Measurements from ENCODE around the gene TARBP2.

DNA sequence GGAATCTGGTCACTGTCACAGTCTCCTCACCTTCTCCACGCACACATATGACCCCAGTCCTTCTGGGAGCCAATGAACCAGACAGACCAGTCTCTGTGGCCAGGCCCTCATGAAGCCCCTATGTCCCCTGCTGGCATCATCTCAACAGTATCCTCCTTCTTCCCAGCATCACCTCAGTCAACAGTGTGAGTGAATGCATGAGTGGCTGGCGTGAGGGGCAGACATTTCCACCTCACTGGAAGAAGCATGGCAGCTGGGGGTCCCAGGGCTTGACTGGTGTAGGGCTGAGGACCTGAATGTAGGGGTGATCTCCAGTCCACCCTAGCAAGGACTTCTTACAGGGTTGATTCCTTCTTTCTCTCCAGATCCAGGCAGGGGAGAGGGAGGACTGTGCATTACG lies 3.6 kb upstream of the TARBP2 start:
- TF ChIP-seq, protein P1, sequence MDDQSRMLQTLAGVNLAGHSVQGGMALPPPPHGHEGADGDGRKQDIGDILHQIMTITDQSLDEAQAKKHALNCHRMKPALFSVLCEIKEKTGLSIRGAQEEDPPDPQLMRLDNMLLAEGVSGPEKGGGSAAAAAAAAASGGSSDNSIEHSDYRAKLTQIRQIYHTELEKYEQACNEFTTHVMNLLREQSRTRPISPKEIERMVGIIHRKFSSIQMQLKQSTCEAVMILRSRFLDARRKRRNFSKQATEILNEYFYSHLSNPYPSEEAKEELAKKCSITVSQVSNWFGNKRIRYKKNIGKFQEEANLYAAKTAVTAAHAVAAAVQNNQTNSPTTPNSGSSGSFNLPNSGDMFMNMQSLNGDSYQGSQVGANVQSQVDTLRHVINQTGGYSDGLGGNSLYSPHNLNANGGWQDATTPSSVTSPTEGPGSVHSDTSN (IDR thresholded peaks at IDR 0.05): no peak
- TF ChIP-seq TAF1 (IDR thresholded peaks at IDR 0.05; ENCODE audit: borderline replicate concordance, low read depth, low read length) (no peak), RFX5 (IDR thresholded peaks at IDR 0.05; ENCODE audit: low read length) (no peak), NFIC (IDR thresholded peaks at IDR 0.05; ENCODE audit: borderline replicate concordance) (no peak), POLR2AphosphoS5 (IDR thresholded peaks at IDR 0.05; ENCODE audit: low read depth, low read length) (no peak), SIN3A (IDR thresholded peaks at IDR 0.05; ENCODE audit: borderline replicate concordance, low read depth, low read length) (no peak), ELF1 (IDR thresholded peaks at IDR 0.05) (no peak), JUND (IDR thresholded peaks at IDR 0.05) (no peak), NRF1 (IDR thresholded peaks at IDR 0.05; ENCODE audit: low read depth, low read length) (no peak), FOXJ3 (CRISPR knock-in tag; IDR thresholded peaks at IDR 0.05) (no peak)
- TF ChIP-seq, protein P2, sequence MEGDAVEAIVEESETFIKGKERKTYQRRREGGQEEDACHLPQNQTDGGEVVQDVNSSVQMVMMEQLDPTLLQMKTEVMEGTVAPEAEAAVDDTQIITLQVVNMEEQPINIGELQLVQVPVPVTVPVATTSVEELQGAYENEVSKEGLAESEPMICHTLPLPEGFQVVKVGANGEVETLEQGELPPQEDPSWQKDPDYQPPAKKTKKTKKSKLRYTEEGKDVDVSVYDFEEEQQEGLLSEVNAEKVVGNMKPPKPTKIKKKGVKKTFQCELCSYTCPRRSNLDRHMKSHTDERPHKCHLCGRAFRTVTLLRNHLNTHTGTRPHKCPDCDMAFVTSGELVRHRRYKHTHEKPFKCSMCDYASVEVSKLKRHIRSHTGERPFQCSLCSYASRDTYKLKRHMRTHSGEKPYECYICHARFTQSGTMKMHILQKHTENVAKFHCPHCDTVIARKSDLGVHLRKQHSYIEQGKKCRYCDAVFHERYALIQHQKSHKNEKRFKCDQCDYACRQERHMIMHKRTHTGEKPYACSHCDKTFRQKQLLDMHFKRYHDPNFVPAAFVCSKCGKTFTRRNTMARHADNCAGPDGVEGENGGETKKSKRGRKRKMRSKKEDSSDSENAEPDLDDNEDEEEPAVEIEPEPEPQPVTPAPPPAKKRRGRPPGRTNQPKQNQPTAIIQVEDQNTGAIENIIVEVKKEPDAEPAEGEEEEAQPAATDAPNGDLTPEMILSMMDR (IDR thresholded peaks at IDR 0.05): no peak
- TF ChIP-seq, protein P3, sequence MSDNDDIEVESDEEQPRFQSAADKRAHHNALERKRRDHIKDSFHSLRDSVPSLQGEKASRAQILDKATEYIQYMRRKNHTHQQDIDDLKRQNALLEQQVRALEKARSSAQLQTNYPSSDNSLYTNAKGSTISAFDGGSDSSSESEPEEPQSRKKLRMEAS (IDR thresholded peaks at IDR 0.05; ENCODE audit: low read depth): no peak
- TF ChIP-seq, protein P4, sequence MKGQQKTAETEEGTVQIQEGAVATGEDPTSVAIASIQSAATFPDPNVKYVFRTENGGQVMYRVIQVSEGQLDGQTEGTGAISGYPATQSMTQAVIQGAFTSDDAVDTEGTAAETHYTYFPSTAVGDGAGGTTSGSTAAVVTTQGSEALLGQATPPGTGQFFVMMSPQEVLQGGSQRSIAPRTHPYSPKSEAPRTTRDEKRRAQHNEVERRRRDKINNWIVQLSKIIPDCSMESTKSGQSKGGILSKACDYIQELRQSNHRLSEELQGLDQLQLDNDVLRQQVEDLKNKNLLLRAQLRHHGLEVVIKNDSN (IDR thresholded peaks at IDR 0.05; ENCODE audit: borderline replicate concordance, low read depth): no peak
- TF ChIP-seq, protein P5, sequence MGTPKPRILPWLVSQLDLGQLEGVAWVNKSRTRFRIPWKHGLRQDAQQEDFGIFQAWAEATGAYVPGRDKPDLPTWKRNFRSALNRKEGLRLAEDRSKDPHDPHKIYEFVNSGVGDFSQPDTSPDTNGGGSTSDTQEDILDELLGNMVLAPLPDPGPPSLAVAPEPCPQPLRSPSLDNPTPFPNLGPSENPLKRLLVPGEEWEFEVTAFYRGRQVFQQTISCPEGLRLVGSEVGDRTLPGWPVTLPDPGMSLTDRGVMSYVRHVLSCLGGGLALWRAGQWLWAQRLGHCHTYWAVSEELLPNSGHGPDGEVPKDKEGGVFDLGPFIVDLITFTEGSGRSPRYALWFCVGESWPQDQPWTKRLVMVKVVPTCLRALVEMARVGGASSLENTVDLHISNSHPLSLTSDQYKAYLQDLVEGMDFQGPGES (IDR thresholded peaks at IDR 0.05; ENCODE audit: low read depth, low read length): no peak

All from SK-N-SH (cell line).